ENCODE results near the gene PEX19. TPM values are rescaled to one million over a fixed set of nuclear protein-coding genes. Genes with fewer than 3 reads are reported as not detected.

The PEX19 gene
- total and polyA plus RNA-seq, 7 donors = 25.6 to 57.4 (median 49.0) TPM

DNA sequence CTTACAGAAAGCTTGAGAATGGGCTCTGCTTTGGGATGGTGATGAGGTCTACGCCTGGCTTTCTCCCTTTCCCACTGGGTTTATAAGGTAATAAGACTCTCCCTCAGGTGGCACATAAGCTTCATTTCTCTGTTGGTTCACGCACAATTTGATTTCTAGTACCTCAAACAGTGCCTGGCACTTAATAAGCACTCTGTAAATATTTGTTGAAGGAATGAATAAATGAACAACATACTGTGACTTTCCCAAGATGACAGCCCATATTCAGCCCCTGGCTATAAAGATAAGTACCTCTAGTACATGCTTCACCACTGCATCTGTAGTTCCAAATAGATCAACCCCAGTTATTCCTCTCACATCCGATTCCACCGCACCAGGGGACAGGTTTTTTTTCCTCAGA is 40.3 kb upstream of the PEX19 start:
- intact Hi-C loops (cut with DNase I) = no loop called here
- Histone ChIP-seq H3K9me3 (no peaks in the 10 kb centered on the region), H3K4me1 (no peaks in the 10 kb centered on the region), H3K27me3 (no peaks in the 10 kb centered on the region), H3K36me3 (peaks cover 19 to 97% (median 48%) of the 10 kb centered on the region in 4 donors), H3K27ac (no peak overlapping the region), H3K4me3 (no peak overlapping the region)
- no peak for DNase-seq
- no peak for TF ChIP-seq EP300 (IDR thresholded peaks at IDR 0.05)
- no peak for TF ChIP-seq POLR2AphosphoS5 (IDR thresholded peaks at IDR 0.05)
- no peak for TF ChIP-seq CTCF (IDR thresholded peaks at IDR 0.05)
- no peak for TF ChIP-seq POLR2A (IDR thresholded peaks at IDR 0.05)
- WGBS, 2 donors = 95 to 98% methylated on average over 4 of the region's 4 CpGs

GRCh38 chr1:160322831-160323230 is 37.9 kb upstream of the PEX19 start:
- Histone ChIP-seq H3K9me3 (no peaks in the 10 kb centered on the region), H3K36me3 (peaks cover under 1 to 92% (median 35%) of the 10 kb centered on the region in 4 donors), H3K27me3 (no peaks in the 10 kb centered on the region), H3K4me3 (no peak overlapping the region), H3K4me1 (no peaks in the 10 kb centered on the region), H3K27ac (no peak overlapping the region)
- no peak for TF ChIP-seq EP300 (IDR thresholded peaks at IDR 0.05)
- no peak for DNase-seq
- WGBS, 2 donors = 96 to 98% methylated on average over 6 of the region's 6 CpGs
- intact Hi-C loops (cut with DNase I) = no loop called here

DNA sequence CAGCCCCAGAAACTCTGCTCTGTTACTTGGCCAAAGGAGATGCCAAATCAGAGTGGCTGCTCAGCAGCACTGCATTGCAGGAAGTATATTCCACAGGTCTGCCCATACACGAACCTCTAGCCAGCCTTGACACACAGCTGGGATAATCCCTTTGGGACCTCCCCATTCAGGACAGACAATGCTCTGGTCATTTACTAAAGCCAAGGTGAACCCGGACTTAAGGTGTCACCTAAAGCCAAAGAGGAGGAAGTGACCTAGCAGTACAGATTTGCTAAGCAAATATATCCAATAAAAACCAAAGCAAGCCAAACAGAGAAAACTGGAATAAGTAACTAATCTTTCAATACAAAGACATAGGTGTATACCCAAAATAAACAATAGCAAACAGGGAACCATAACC is 30.4 kb upstream of the PEX19 start:
- Histone ChIP-seq H3K27ac (no peak overlapping the region), H3K4me1 (no peaks in the 10 kb centered on the region), H3K9me3 (no peaks in the 10 kb centered on the region), H3K36me3 (peaks cover 41 to 95% (median 59%) of the 10 kb centered on the region in 4 donors), H3K27me3 (no peaks in the 10 kb centered on the region), H3K4me3 (no peak overlapping the region)
- WGBS, 2 donors = 55 to 74% methylated on average over 2 of the region's 2 CpGs
- TF ChIP-seq CTCF (IDR thresholded peaks at IDR 0.05) = no peak
- no peak for TF ChIP-seq POLR2AphosphoS5 (IDR thresholded peaks at IDR 0.05)
- no peak for TF ChIP-seq EP300 (IDR thresholded peaks at IDR 0.05)
- no peak for TF ChIP-seq POLR2A (IDR thresholded peaks at IDR 0.05)
- no peak for DNase-seq
- intact Hi-C loops (cut with DNase I) = no loop called here

- Histone ChIP-seq H3K4me3 (no peak overlapping the region), H3K9me3 (no peaks in the 10 kb centered on the region), H3K4me1 (no peaks in the 10 kb centered on the region), H3K36me3 (peaks cover 72 to 100% (median 83%) of the 10 kb centered on the region in 4 donors), H3K27ac (no peak overlapping the region), H3K27me3 (no peaks in the 10 kb centered on the region)
- intact Hi-C loops (cut with DNase I) = no loop called here
- no peak for DNase-seq
- TF ChIP-seq POLR2AphosphoS5 (IDR thresholded peaks at IDR 0.05) = no peak
- TF ChIP-seq POLR2A (IDR thresholded peaks at IDR 0.05) = no peak
- TF ChIP-seq EP300 (IDR thresholded peaks at IDR 0.05) = no peak
- TF ChIP-seq CTCF (IDR thresholded peaks at IDR 0.05) = no peak
- 80 to 84% methylated on average over 1 of the region's 1 CpG for WGBS, 2 donors
These were observed 24.6 kb upstream of the PEX19 start for GRCh38 chr1:160309571-160309970.

DNA sequence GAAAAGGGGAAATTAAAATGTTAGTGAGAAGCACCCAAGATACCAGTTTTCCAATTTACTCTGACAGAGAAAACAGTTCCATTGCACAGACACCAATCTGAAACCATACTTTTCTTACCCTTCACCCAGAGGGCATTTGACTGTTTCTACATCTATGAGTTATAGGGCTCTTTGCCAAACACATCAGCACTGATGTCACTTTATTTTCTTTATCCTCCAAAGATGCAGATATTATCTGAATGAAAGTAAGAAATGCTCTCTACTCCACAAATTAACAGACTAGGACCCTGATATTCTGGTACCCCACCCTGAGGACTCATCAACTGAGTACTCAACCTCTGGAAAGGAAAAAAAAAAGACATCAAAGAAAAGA is 24.2 kb upstream of the PEX19 start:
- Histone ChIP-seq H3K27me3 (no peaks in the 10 kb centered on the region), H3K9me3 (no peaks in the 10 kb centered on the region), H3K27ac (no peak overlapping the region), H3K4me3 (no peak overlapping the region), H3K4me1 (no peaks in the 10 kb centered on the region), H3K36me3 (peaks cover 74 to 100% (median 87%) of the 10 kb centered on the region in 4 donors)
- no peak for TF ChIP-seq EP300 (IDR thresholded peaks at IDR 0.05)
- no peak for TF ChIP-seq CTCF (IDR thresholded peaks at IDR 0.05)
- TF ChIP-seq POLR2AphosphoS5 (IDR thresholded peaks at IDR 0.05) = no peak
- TF ChIP-seq POLR2A (IDR thresholded peaks at IDR 0.05) = no peak
- intact Hi-C loops (cut with DNase I) = no loop called here
- DNase-seq = no peak

All from sigmoid colon (tissue), 7 donors.